ENCODE measurements around the gene PPIP5K2.
"Not testable (repeated sequence)": the region's sequence is repeated elsewhere in the genome, so short reads cannot be mapped to it uniquely, and the experiment has no call there.

PPIP5K2 gene

DNA sequence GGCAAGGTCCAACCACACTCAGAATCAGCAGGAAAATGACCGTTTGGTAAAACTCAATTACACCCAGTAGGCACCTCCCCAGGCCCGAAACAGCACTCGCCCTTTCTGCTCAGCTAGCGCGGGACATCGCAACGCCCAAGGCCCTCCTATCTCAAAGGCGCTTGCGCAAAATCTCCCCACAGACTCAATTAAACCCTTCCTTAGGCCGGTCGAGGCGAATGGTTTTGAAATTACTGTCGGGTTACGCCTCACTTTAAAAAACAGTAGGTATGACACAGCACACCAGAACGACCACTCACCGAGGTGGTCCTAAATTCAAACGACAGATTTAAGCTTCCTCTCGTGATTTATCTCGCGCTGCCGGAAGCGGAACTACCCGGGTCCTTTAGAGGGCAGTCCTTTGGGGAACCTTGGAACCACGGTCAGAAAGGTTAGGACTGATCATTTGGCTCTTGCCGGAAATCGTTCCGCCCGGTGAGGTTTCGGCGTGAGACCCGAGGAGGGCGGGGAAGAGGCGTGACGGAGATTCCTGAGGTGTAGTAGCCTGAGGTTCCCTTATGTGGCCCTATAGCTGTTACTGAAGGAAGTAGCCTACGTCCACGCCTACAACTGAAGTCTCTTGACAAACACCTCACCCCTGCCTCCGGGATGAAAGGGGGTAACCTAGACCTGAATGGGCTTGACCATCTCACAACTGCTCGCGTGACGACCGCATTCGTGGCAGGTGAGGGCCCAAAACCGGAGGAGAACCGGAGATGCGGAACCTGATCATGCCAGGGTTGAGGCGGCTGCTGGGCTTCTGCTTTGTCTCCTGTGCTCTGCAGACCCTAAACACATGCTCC, at the start of gene PPIP5K2, which contains the start of gene GIN1:
PPIP5K2 (plus strand) TSS at position 537 of the 842 bp plus-strand sequence. CDS start 9,289 bp downstream, outside the sequence.
GIN1 (minus strand) TSS at position 374 of the 842 bp plus-strand sequence. CDS start 11,431 bp downstream, outside the sequence.
- DNase-seq = peak; percentile 86

DNA sequence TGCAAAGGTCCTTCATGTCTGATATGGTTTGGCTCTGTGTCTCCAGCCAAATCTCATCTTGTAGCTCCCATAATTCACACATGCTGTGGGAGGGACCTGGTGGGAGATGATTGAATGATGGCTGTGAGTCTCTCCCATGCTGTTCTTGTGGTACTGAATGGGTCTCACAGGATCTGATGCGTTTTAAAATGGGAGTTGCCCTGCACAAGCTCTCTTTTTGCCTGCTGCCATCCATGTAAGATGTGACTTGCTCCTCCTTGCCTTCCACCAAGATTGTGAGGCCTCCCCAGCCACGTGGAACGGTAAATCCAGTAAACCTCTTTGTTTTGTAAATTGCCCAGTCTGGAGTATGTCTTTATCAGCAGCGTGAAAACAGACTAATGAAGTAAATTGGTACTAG, 46.6 kb upstream of the PPIP5K2 start:
- not testable (repeated sequence) for DNase-seq

DNA sequence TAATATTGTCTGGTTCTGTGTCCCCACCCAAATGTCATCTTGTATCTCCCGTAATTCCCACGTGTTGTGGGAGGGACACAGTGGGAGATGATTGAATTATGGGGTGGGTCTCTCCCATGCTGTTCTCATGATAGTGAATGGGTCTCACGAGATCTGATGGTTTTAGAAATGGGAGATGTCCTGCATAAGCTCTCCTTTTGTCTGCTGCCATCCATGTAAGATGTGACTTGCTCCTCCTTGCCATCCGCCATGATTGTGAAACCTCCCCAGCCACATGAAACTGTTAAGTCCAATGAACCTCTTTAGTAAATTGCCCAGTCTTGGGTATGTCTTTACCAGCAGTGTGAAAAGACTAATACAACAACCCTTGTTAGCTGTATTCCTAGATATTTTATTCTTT, 44.7 kb upstream of the PPIP5K2 start:
- DNase-seq = no peak

DNA sequence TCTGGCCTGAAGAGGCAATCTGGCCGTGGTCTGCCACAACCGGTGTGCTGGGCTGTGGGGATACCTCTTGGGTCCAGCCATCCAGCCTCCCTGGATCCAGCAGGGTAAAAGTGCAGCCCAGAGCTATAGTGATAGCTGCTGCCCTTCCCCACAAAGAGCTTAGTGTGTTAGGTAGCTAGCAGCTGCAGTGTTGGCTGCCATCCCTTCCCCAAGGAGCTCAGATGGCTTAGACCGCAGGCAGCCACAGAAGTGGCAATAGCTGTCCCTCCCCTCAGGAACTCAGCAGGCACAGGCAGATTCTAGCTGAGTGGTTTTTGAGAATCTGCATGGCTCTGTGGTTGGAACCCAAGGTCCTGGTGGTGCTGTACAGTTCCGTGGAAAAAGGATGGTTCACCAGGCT, 40.3 kb upstream of the PPIP5K2 start:
- no peak for DNase-seq

DNA sequence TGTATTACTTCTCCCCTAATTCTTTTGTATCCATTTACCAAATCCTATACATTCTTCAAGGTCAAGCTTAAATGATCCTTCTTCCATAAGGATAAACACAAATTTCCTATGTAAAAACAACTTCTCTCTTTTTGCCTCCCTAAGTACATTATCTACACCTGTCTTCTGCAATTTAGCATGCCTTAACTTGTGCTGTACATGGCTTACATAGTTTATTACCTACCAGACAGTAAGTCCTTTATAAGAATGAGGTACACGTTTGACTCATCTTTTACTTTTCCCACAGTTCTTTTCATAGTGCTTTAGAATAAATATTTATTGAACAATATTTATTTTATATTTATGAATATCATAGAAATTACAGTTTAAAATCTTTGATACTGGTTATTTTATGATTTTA, 33.6 kb upstream of the PPIP5K2 start:
- no peak for DNase-seq

DNA sequence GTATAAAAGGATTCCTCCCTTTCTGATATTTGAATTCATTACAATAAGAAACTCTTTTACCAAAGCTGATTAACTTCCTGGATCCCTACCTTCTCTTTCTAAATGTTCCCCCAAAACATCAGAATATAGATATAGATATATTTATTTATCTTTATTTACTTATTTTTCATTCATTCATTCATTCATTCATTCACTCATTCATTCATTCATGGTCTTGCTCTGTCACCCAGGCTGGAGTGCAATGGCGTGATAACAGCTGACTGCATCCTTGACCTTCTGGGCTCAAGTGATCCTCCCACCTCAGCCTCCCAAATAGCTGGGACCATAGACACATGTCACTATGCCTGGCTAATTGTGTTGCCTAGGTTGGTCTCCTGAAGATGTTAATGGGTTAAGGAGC, 30.8 kb upstream of the PPIP5K2 start:
- no peak for DNase-seq

DNA sequence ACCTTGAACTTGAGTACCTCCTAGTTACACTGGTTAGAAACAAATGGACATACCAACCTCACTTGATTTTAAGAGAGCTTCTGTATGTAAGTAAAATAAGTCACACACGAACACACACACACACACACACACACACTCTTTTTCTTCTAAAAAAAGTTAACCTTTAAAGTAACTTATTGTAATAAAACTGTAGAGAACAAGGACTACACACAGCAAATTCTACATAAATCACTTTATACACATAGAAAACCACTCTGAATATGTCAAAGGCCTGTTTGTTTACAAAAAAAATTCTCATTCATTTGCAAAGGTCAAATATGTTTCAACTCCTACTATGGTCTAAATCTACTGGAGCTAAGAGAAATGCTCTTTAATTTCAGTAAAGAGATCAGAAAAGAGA, 29.3 kb upstream of the PPIP5K2 start:
- no peak for DNase-seq

DNA sequence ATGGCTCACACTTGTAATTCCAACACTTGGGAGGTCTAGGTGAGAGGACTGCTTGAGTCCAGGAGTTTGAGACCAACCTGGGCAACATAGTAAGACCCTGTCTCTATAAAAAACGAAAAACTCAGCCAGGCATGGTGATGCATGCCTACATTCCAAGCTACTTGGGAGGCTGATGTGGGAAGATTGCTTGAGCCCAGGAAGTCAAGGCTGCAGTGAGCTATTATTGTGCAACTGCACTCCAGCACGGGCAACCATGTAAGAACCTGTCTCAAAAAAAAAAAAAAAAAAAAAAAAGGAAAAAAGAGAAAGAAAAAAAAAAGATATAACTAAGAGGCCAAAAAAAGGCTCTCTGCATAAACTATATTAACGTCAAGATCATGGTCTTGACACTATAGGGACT, 27.4 kb upstream of the PPIP5K2 start:
- DNase-seq = no peak

DNA sequence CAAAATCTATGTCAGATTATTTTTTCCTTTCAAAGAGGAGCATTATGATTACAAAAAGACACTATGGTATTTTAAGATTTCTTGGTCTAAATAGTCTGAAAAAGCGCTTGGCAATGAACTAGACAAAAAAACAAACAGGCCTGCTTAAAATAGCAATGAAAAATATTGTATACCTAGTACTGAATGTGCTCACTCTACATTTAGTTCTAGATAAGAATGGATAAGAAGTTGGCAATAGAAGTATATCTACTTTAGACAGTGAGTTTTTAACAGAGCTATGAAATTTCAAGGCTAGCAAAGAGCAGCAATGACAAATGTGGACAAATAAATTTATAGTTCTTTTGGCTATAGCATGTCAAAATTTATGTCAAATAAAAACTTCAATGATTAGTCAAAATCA, 26.4 kb upstream of the PPIP5K2 start:
- no peak for DNase-seq

DNA sequence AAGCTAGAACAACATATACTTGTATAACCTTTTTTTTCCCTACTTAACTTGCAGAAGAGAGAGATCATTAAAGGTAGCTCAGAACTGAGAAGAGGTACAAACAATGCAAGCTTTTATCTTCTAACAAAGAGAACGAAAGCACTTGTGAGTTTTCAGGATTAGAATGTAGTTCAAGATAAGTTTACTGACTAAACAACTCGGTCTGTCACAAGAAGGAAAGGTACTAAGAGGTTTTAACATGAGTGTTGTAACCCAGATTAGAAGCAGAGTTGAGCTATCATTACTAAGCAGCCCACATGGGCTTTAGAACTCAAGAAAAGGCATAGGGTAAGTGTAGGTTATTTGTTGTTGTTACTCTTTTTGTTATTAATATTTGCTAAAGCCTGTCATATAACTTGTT, 25.4 kb upstream of the PPIP5K2 start:
- no peak for DNase-seq

DNA sequence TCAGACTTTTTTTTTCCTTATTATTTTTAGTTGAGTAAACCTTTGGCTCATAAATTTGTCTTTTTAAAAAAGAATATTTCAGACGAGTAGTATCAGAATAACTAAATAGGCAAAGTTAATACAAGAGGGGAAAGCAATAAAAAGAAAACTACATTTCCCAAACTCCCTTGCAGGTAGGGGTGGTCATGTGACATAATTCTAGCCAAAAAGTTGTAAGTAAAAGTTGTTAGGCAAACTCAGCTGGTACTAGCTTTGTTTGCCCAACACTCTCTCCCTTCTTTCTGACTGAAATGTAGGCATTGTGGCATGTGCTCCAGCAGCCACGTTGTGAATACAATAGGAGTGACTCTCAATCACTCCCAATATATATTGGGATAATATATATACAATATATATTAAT, 21.1 kb upstream of the PPIP5K2 start:
- DNase-seq = no peak

DNA sequence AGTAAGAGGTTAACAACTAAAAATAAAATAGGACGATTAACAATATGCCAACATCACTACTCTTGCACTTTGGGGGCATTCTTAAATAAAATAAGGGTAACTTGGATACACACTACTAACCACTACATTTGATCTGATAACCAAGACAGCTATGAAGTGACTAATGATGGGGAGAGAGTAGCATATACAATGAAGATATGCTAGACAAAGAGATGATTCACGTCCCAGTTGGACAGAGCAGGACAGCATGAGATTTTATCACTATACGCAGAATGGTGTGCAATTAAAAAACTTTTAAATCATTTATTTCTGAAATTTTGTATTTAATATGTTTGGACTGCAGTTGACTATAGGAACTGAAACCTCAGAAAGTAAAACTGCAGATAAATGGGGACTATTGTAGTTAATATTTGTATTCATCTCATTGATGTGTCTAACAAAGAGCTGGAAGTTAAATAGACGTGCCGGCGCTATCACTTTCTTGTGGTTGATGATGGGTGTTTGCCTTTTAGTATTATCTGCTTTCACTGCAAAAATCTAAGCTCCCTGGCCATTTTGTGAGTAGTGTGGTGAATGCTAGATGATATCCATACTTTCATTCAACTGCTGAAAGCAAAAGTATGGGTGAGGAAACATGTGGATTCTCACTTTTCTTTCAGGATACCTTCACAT, 18.9 kb upstream of the PPIP5K2 start:
- no peak for DNase-seq

DNA sequence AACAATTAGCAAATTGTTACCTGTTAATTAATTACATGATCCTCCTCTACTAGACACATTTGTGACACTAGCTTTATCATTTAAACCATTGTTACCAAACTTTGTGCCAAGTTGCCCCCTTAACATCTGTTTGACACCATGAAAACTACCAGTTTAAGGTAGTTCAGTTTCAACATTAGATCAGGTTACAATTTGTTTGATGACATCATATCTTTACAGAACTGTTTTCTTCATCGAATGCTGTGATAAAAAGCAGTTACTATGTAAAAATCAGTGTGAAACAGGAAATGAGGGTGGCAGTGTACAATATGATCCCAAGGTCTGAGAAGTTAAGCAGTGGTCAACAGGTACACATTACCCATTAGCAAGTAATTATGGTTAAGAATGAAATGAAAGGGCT, 17.9 kb upstream of the PPIP5K2 start:
- no peak for DNase-seq

DNA sequence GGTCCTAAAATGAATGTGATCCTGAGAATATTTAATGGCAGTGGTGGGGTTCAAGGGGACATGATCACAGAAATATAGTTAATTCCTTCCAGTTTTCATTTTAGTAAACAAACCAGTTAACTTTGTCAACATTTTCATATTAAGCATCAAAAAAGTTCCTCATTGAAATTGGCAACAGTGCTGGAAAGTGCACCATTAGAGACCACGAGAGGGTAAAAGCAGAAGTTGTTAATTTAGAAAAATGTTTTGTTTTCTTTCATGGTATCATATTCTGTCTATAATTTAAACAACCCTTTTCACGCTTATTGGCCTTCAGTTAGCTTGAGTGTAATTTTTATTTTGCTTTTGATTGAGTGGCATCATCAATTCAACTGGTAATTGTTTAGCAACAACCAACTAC, 12.0 kb upstream of the PPIP5K2 start:
- no peak for DNase-seq

DNA sequence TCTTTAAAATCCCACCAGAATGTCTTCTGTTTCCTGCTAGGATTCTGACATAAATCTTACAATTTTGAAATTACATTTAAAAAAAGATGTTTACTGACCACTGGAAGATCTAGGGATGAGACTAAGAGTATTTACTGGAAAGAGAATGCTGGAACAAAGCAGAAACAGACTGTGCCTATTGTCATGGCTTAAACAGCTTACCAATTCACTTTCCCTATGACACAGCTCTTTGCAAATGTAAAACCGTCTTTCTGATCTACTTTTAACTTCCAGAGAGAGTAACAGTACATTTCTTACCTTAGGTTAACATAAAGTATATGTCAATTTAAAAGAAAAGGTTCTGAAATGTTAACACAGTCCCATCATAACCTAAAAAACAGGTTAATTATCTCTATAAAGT, 10.8 kb upstream of the PPIP5K2 start:
- DNase-seq = no peak

DNA sequence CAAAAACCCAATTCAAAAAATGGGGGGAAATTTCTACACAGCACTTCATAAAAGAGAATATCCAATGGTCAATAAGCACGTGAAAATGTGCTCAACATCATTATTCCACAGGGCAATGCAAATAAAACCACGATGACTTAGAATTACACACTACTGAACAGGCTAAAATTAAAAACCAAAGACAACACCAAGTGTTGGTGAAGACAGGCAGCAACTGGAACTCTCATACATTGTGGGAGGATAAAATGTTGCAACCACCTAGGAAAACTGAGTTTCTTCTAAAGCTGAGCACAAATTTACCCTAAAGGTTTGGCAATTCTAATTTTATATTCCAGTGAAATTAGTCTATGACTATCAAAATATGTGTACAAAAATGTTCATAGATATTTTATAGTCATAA, 9.7 kb upstream of the PPIP5K2 start:
- DNase-seq = no peak

DNA sequence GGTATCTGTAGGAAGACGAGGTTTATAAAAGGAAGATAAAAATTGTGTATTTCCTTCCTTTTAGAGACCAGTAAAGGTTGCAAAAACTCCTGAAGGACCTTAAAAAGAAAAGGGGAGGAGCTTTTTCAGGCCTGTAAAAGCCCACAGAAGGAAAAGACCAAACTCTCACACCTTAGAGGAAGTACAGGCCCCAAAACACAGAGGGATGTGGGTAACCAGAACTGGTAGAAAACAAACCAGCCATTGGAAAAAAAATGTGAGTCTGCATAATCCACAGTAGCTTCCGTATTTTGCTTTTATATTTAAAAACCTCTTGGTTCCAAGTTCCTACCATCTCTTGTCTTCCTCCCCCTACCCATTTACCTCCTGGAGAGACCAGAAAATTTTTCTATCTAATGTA, 8.6 kb upstream of the PPIP5K2 start:
- no peak for DNase-seq

DNA sequence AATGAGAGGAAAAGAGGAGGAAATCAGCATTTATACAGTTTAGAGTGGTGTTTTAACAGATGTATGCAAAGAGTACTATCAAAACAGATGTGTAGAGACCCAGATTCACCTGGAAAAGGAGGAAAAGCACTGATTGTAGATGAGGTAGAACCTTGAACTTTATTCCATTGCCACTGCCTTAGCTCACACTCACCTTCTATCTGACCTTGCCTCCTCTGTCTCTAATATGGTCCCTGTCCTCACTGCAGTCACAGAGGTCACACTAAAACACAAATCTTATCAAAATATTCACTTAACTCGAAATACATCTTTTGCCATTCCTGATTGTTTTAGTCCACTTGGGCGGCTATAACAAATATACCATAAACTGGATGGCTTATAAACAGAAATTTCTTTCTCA, 7.2 kb upstream of the PPIP5K2 start:
- no peak for DNase-seq

DNA sequence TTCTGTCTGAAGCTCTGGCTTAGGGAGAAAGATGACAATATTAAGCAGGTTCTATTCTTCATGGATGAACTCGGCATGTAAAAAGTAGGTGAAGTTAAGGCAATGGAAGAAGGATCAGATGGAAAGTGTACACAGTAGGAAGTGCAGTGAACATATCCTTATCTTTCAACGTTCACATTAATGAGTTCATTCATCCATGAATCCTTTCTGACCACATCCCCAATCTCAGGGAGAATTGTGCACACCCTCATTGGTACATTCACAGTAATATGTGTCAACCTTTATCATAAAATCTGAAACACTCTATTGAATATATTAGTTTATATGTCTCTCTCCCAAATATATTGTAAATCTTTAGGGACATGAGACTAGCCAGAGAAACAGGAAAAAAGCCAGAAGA, 5.7 kb upstream of the PPIP5K2 start:
- no peak for DNase-seq

DNA sequence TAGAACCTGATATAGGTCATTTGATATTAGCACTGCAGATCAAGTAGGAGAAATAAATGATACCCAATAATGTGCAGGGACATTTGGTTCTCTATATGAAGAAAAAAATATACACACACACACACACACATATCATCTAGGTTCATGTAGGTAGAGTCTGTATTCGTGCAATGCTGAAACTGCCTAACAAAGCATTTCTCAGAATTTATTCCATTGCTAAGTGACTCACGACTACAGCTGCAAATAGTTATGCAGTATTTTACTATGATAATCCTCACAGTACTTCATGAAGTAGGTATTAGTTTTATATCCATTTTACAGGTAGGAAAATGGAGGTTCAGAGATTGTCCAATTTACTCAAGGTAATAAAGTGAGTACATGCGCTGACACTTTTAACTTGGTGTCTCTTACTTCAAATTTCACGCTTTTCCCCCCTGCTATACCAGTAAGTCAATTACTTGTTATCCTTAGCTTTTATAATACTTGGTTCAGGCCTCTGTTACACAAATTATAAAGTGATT, 2.6 kb upstream of the PPIP5K2 start:
- no peak for DNase-seq

DNA sequence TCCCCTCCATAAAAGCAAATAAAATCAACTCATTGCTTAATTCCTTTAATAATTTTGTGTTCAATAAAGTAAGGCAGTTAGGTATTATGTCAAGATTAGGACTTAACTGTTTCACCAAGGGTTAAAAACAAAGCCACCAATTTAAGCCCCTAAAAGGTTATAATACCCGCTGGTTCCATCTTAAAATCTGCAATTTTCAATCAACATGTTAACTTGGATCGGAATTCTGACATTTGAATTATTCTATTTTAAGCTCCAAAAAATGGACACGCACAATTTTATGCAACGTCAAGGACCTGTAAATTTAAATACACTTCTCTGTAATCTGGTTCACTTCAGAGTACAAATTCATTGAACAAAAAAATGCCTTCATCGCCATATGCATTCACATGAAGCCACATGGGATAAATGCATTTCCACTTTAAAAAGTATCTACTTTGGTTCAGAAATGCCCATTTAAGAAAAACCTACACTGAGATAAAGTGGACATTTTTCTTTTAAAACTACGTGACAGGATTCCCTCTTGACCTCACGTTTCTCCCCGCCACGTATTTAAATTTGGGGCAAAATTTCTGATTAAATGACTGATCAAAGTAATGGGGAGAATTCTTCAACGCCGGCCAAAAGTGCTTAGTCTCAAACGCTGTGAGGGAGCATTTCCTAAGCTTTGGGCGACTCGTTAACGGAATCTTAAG, 884 bp upstream of the PPIP5K2 start:
- no peak for DNase-seq

DNA sequence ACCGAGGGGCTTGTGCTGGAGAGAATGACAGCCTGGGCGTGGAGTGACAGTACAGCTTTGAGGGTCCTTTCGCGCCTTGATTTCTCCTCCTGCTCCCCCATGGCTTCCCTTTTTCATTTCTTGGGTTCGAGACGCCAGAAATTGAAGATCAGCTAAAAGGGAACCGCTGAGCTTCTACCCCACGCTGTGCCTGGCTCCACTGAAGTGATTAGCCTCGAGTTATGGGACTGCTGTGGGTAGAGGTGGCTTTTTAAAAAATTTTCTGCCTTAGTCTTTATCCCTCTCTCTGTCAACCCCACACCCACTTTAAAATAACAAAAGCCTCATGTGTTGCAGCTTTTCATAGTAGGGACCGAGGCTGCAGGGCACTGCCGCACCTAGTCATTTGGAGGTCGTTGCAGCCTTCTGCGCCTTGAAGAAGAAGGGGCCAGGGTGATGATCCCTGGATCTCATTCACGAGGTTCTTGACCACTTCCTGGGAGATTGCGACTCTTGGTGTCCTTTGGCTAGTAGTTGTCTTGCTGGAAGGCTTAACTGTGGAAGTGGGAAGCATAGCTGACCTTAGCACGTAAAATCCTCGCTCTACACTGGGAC, 603 bp downstream of the PPIP5K2 start:
- no peak for DNase-seq

DNA sequence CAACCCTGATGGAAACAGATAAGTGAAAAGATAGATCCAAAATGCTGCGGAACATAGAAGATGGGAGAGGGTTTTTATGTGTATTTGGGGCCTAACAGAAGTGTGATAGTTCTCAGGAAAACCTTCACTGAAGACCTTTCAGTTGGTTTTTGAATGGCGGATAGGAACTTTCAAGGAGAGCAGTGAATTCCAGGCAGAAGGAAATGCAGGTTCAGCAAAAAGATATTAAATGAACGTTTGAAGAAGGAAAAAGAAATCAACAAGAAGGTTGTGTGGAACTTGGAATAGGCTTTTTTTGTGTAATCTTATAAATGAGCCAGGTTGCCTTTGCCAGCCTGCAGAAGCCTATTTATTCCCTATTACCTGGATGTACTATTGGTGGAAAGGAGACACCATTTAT, 2.1 kb downstream of the PPIP5K2 start:
- DNase-seq = no peak
